Measurements from ENCODE around the gene CASP1.
"Not testable (repeated sequence)": the region's sequence is repeated elsewhere in the genome, so short reads cannot be mapped to it uniquely, and the experiment has no call there.

Gene CASP1

GRCh38 chr11:105040703-105041102 is 5.8 kb upstream of the CASP1 start:
- H3K4me2 ChIP-seq (ENCODE audit: low read length), result no peak overlapping the region

GRCh38 chr11:105034388-105034787 is 556 bp downstream of the CASP1 start:
- not testable (repeated sequence) for H3K4me1 ChIP-seq (ENCODE audit: control insufficient read depth, low read length); H4K20me1 ChIP-seq (ENCODE audit: control insufficient read depth, insufficient read depth, low read depth, low read length); H3K36me3 ChIP-seq (ENCODE audit: control insufficient read depth, low read length); H3K4me2 ChIP-seq (ENCODE audit: low read length); H3K27me3 ChIP-seq (ENCODE audit: control insufficient read depth, low read length); H3K9me3 ChIP-seq (ENCODE audit: control insufficient read depth, insufficient read depth, low read length); H3K79me2 ChIP-seq (ENCODE audit: control insufficient read depth, low read length); H3K27ac ChIP-seq (ENCODE audit: low read depth, low read length); H3K9me2 ChIP-seq (replicated peaks; ENCODE audit: control insufficient read depth, low read length); H3K4me3 ChIP-seq (ENCODE audit: low read length); H3F3A ChIP-seq (ENCODE audit: control insufficient read depth, insufficient read depth)

More at GRCh38 chr11:105040703-105041102, 5.8 kb upstream of the CASP1 start:
- Histone ChIP-seq H3K36me3 (ENCODE audit: control insufficient read depth, low read length) (no peaks in the 10 kb centered on the region), H3K9me2 (replicated peaks; ENCODE audit: control insufficient read depth, low read length) (no peaks in the 10 kb centered on the region), H3K4me3 (ENCODE audit: low read length) (no peak overlapping the region), H3K27ac (ENCODE audit: low read depth, low read length) (no peak overlapping the region), H4K20me1 (ENCODE audit: control insufficient read depth, insufficient read depth, low read depth, low read length) (no peaks in the 10 kb centered on the region), H3K79me2 (ENCODE audit: control insufficient read depth, low read length) (no peaks in the 10 kb centered on the region), H3K27me3 (ENCODE audit: control insufficient read depth, low read length) (no peaks in the 10 kb centered on the region), H3K4me1 (ENCODE audit: control insufficient read depth, low read length) (no peaks in the 10 kb centered on the region), H3K9me3 (ENCODE audit: control insufficient read depth, insufficient read depth, low read length) (no peaks in the 10 kb centered on the region), H3F3A (ENCODE audit: control insufficient read depth, insufficient read depth) (no peaks in the 10 kb centered on the region)
- TF ChIP-seq EZH2phosphoT487 (IDR thresholded peaks at IDR 0.05; ENCODE audit: borderline replicate concordance, low read length), result no peak
- TF ChIP-seq CTCF (IDR thresholded peaks at IDR 0.05; ENCODE audit: low read depth, low read length, poor library complexity, severe bottlenecking), result no peak

- Histone ChIP-seq H3F3A (ENCODE audit: control insufficient read depth, insufficient read depth) (no peaks in the 10 kb centered on the region), H3K27ac (ENCODE audit: low read depth, low read length) (no peak overlapping the region), H3K9me2 (replicated peaks; ENCODE audit: control insufficient read depth, low read length) (no peaks in the 10 kb centered on the region), H4K20me1 (ENCODE audit: control insufficient read depth, insufficient read depth, low read depth, low read length) (no peaks in the 10 kb centered on the region), H3K79me2 (ENCODE audit: control insufficient read depth, low read length) (no peaks in the 10 kb centered on the region), H3K36me3 (ENCODE audit: control insufficient read depth, low read length) (no peaks in the 10 kb centered on the region), H3K4me2 (ENCODE audit: low read length) (no peak overlapping the region), H3K4me1 (ENCODE audit: control insufficient read depth, low read length) (no peaks in the 10 kb centered on the region), H3K4me3 (ENCODE audit: low read length) (no peak overlapping the region), H3K27me3 (ENCODE audit: control insufficient read depth, low read length) (no peaks in the 10 kb centered on the region), H3K9me3 (ENCODE audit: control insufficient read depth, insufficient read depth, low read length) (no peaks in the 10 kb centered on the region)
- TF ChIP-seq CTCF (IDR thresholded peaks at IDR 0.05; ENCODE audit: low read depth, low read length, poor library complexity, severe bottlenecking) (no peak), EZH2phosphoT487 (IDR thresholded peaks at IDR 0.05; ENCODE audit: borderline replicate concordance, low read length) (no peak)
Measured at GRCh38 chr11:105033781-105034180, 1.2 kb downstream of the CASP1 start.

GRCh38 chr11:105033343-105033742 is 1.6 kb downstream of the CASP1 start:
- no peak for TF ChIP-seq EZH2phosphoT487 (IDR thresholded peaks at IDR 0.05; ENCODE audit: borderline replicate concordance, low read length)
- TF ChIP-seq CTCF (IDR thresholded peaks at IDR 0.05; ENCODE audit: low read depth, low read length, poor library complexity, severe bottlenecking), result no peak
- Histone ChIP-seq H3K27me3 (ENCODE audit: control insufficient read depth, low read length) (no peaks in the 10 kb centered on the region), H3K4me2 (ENCODE audit: low read length) (no peak overlapping the region), H4K20me1 (ENCODE audit: control insufficient read depth, insufficient read depth, low read depth, low read length) (no peaks in the 10 kb centered on the region), H3K9me2 (replicated peaks; ENCODE audit: control insufficient read depth, low read length) (no peaks in the 10 kb centered on the region), H3K79me2 (ENCODE audit: control insufficient read depth, low read length) (no peaks in the 10 kb centered on the region), H3K4me3 (ENCODE audit: low read length) (no peak overlapping the region), H3K27ac (ENCODE audit: low read depth, low read length) (no peak overlapping the region), H3K4me1 (ENCODE audit: control insufficient read depth, low read length) (no peaks in the 10 kb centered on the region), H3K36me3 (ENCODE audit: control insufficient read depth, low read length) (no peaks in the 10 kb centered on the region), H3K9me3 (ENCODE audit: control insufficient read depth, insufficient read depth, low read length) (no peaks in the 10 kb centered on the region), H3F3A (ENCODE audit: control insufficient read depth, insufficient read depth) (no peaks in the 10 kb centered on the region)

All from DOHH2 (cell line).